Measurements from ENCODE around the gene SLC9A7.

SLC9A7 gene

GRCh38 chrX:46698691-46699090 is 60.2 kb downstream of the SLC9A7 start:
- DNase-seq = no peak

GRCh38 chrX:46695491-46695890 is 63.4 kb downstream of the SLC9A7 start:
- DNase-seq = no peak

GRCh38 chrX:46694549-46694948 is 64.4 kb downstream of the SLC9A7 start:
- DNase-seq = no peak

- DNase-seq = no peak
Observed at GRCh38 chrX:46693149-46693548, 65.8 kb downstream of the SLC9A7 start.

GRCh38 chrX:46690818-46691217 is 68.1 kb downstream of the SLC9A7 start:
- DNase-seq = no peak

GRCh38 chrX:46687619-46688018 is 71.3 kb downstream of the SLC9A7 start:
- no peak for DNase-seq

- no peak for DNase-seq
Observed at GRCh38 chrX:46686003-46686645, 72.8 kb downstream of the SLC9A7 start.

- DNase-seq = no peak
Observed at GRCh38 chrX:46683048-46683447, 75.9 kb downstream of the SLC9A7 start.

GRCh38 chrX:46681849-46682248 is 77.1 kb downstream of the SLC9A7 start:
- no peak for DNase-seq

GRCh38 chrX:46678232-46678631 is 80.7 kb downstream of the SLC9A7 start:
- no peak for DNase-seq

GRCh38 chrX:46676399-46677356 is 82.2 kb downstream of the SLC9A7 start:
- no peak for DNase-seq

GRCh38 chrX:46673620-46674359 is 85.1 kb downstream of the SLC9A7 start:
- no peak for DNase-seq

- DNase-seq = no peak
Observed at GRCh38 chrX:46670316-46670715, 88.6 kb downstream of the SLC9A7 start.

GRCh38 chrX:46666831-46667230 is 92.1 kb downstream of the SLC9A7 start:
- DNase-seq = no peak

- no peak for DNase-seq
Observed at GRCh38 chrX:46665232-46666152, 93.4 kb downstream of the SLC9A7 start.

GRCh38 chrX:46662188-46662958 is 96.5 kb downstream of the SLC9A7 start:
- DNase-seq = no peak

GRCh38 chrX:46653482-46653881 is 105.4 kb downstream of the SLC9A7 start:
- DNase-seq = no peak

GRCh38 chrX:46649421-46650260 is 109.3 kb downstream of the SLC9A7 start:
- no peak for DNase-seq

GRCh38 chrX:46648660-46649059 is 110.3 kb downstream of the SLC9A7 start:
- no peak for DNase-seq

- no peak for DNase-seq
Observed at GRCh38 chrX:46647251-46647650, 111.7 kb downstream of the SLC9A7 start.

GRCh38 chrX:46645614-46646013 is 113.3 kb downstream of the SLC9A7 start:
- DNase-seq = no peak
